Measurements from ENCODE around the gene LAMTOR5.

LAMTOR5 gene

DNA sequence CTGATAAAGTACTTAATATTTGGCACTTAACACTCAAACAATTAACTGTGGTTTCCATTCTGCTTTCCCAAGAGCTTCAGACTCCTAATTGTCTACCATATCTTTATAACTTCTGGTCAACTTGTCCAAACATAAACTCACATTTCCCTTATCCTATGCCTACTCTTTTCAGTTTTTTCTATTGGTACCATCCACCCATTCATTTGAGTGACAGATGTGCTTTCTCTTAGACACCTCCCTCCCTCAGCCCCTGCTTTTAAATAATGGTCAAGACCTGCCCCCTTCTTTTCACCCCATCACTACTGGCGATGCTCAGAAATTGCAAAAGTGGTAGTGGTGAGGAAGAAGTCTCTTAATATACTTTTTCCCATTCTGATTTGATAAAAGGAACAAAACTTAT lies 22.1 kb downstream of the LAMTOR5 start:
- no peak for DNase-seq

DNA sequence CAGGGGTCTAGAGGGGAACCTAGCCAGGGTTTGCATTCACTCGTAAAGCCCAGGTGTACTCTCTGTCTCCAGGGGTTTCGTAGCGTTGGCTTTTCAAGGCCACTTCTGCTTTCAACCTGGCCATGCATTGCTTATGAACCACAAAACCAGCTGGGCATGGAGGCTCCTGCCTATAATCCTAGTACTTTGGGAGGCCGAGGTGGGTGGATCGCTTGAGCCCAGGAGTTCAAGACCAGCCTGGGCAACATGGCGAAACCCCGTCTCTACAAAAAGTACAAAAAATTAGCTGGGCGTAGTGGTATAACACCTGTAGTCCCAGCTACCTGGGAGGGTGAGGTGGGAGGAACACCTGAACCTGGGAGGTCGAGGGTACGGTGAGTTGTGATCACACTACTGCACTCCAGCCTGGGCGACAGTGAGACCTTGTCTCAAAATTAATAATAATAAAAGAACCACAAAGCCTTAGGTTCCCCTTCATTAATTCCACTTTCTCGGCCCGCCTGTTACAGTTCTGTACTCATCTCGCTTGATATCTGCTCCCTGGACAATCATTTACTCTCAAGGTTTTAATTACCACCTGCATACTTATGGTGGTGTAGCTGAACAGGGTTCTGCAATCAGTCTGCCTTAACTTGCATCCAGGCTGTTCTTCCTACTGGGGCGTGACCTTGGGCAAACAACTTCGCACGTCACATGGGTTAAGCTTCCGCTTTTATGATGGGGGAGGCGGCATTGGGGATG lies 22.7 kb downstream of the LAMTOR5 start:
- no peak for DNase-seq

DNA sequence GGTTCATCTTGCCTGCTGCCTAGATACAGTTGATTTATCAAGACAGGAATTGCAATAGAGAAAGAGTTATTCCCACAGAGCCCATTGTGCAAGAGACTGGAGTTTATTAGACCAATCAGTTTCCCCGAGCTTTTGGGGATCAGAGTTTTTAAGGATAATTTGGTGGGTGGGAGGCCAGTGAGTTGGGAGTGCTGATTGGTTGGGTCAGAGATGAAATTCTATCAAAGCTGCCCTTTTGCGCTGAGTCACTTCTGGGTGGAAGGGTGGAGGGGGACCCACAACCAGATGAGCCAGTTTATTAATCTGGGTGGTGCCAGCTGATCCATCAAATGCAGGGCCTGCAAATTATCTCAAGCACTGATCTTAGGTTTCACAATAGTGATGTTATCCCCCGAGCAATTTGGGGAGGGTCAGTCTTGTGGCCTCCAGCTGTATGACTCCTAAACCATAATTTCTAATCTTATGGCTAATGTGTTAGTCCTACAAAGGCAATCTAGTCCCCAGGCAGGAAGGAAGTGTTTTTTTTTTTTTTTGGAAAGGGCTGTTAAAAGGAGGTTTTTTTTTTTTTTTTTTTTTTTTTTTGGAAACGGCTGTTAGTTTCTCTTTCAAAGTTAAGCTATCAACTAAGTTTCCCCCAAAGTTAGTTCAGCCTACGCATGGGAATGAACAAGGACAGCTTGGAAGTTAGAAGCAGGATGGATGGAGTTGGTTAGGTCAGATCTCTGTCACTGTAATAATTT lies 24.1 kb downstream of the LAMTOR5 start:
- no peak for DNase-seq

DNA sequence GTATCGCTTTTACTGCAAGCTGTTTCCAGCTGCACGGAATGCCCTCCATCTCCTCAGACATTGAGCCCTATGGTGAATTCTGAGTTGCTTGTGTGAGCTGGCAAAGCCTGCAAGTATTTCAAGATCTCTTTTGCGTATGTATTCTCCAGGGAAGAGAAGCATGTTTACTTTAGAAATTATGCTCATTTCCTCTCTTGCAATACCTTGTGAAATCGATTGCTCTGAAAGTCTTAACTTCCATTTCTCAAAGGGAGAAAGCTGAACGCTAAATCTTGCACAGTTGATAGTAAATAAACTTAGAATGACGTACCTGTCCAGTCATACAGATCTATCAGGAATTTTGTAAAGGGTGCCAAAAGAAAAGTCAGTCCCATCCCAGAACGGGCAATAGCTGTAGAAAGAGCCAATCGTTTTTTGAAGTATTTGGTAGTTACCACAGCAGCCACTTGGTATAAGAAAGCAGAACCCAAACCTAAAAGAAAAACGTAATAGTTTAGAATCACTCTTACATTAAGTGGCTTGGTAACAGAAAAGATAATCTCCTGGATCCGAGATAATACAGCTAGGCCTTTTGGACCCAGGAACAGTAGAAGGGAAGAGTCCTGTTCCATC lies 26.7 kb downstream of the LAMTOR5 start:
- DNase-seq, result no peak

DNA sequence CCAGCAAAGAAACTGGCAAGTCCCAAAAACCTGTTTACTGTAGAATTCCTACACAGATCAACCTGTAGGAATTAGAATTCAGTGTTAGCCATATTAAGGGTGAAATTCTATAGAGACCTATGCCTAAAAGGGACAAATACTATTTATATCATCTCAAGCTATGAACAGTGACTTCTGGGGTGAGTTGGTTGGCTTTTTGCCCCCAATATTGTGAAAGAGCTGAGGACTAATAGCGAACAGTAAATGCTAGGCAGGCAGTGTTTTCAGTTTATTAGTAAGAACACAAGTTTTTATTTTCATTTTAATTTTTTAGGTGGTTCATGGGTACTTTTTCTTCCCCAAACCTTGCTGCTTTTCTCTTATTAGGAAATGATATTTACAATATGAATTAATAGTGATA lies 32.0 kb downstream of the LAMTOR5 start:
- DNase-seq, result no peak

DNA sequence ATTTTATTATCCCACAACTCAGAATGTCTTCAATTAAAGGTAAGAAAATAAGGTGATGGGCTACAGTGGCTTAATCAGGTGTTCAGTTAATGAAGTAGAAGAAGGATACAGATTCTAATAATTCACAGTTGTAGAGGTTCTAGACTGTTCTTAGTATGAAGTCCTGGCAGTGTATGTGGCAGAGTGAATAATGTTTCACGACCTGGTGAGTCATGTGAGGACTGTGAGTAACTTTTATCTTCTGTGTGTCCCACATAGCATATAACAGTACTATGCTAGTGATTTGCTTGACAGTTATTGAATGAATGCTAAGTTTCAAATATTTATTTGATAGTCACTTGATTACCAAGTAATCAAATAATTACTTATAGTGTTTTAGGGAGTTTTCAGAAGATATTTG lies 36.7 kb downstream of the LAMTOR5 start:
- DNase-seq, result no peak

DNA sequence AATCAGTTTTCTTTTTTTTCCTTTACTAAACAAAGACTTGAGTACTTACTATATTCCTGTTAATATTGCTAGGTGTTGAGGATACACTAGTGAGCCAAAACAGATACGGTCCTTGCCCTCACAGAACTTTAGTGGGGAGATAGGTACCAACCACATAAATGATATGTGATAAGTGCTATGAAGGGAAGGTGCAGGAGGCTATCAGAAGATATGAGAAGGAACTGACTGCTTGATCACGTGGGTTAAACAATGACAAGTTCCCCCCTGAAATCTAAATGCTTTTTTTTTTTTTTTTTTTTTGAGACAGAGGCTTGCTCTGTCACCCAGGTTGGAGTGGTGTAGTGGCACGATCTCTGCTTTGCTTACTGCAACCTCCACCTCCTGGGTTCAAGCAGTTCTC lies 43.3 kb downstream of the LAMTOR5 start:
- no peak for DNase-seq

DNA sequence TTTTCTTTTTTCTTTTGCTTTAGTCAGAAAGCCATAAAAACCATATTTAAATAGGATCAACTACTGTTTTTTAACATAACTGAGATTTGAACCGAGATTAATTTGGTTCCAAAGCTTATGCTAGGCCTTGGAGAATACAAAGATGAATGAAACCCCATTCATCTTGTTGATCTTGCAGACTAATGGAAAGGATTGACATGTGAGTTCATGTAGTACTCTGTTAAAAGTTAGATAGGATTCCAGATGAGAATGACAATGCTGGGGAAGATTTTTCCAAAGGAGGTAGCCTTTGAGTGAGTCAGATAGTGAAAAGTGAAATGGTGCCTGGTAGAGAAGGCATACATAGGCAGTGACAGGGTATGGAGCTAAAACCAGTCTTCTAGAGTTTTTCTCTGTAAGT lies 45.6 kb downstream of the LAMTOR5 start:
- DNase-seq, result no peak

DNA sequence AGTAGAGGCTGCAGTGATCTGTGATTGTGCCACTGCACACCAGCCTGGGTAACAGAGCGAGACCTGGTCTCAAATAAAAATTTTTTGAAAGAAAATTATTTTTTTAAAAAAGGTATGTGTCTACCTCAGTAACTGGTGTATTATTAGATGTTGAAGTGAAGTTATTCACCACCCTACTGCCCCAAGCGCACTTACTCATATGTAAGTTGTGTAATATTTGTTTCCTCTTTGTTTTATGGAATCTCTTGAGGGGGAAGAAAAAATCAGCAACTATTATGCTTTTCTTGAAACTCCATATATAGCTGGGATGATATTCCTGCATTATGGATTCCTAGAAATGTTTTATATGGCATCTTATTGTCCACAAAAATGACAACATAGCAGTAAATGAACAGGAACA lies 47.1 kb downstream of the LAMTOR5 start:
- no peak for DNase-seq

DNA sequence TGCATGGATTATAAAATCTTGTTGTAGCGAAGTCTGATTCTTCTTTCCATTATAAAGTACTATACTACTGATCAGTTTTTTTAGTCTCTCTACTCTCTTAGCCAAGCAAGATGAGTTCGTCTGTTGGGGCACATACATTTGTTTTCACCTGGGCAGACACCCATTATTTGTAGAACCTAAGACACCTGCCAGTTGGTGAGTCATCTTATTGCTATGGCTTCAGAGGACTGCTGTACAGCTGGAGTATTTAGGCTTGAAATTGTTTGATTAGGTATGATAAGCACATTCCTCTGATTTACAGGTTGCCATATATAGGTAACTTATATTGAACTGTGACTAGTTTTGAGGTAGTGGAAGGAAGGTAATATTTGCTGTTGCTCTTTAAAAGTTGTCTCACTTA lies 51.1 kb downstream of the LAMTOR5 start:
- DNase-seq, result peak; percentile 44

DNA sequence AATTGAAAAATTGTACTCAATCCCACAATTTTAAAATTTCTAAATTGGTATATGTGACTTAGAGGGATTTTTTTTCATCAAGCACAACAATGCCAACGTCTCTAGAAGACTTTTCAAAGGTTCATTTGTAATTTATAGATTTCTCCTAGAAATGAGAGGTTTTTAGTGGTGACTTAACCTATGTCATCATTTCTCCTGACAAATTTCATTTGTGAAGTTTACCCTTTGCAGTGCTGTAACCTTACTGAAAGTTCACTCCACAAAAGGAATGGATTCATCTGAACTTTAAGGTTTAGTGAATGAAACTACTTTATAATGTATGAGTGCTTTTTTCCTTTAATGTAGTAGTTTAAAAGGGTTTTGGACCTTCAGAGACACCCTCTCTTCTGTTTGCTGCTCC lies 52.2 kb downstream of the LAMTOR5 start:
- no peak for DNase-seq
